Neural crest cell (in vitro differentiated cells): ENCODE data around the gene MAPK1. TPM values are rescaled to one million over a fixed set of nuclear protein-coding genes. Genes with fewer than 3 reads are reported as not detected.

Source experiments
- DNase-seq: peaks from one replicate; pipeline ENCODE4 v3.0.0; 2021; ENCODE audit warnings: low read depth, mixed read lengths, low spot score
- H3K27ac Mint-ChIP-seq: one replicate; pipeline ENCODE4 v1.8.0; 2021; ENCODE audit warnings: mild to moderate bottlenecking, mixed read lengths; ENCODE audit not compliant: unreplicated experiment
- H3K27me3 Mint-ChIP-seq: 2 replicates; pipeline ENCODE4 v1.8.0; 2021; ENCODE audit warnings: low read depth, mild to moderate bottlenecking, mixed read lengths
- H3K36me3 Mint-ChIP-seq: 2 replicates; pipeline ENCODE4 v1.8.0; 2021; ENCODE audit warnings: low read depth, mild to moderate bottlenecking, mixed read lengths
- H3K4me1 Mint-ChIP-seq: 2 replicates; pipeline ENCODE4 v1.8.0; 2021; ENCODE audit warnings: mixed read lengths
- H3K4me3 Mint-ChIP-seq: one replicate; pipeline ENCODE4 v1.8.0; 2021; ENCODE audit warnings: mild to moderate bottlenecking, mixed read lengths
- H3K9me3 Mint-ChIP-seq: 2 replicates; pipeline ENCODE4 v1.8.0; 2021; ENCODE audit warnings: mixed read lengths
- total RNA-seq: library from RNA; stranded (reverse); gene quantifications from 2 replicates; pipeline ENCODE4 v1.2.1, GENCODE V29; 2021
- TF ChIP-seq, protein P1 (sequence below): fragments of 200-600 bp; sonication (generic); conservative IDR thresholded peaks from 2 replicates; pipeline ENCODE4 v1.5.0; 2021; ENCODE audit warnings: antibody characterized with exemption, mild to moderate bottlenecking

Gene MAPK1
- total RNA-seq, 1 donor from 2014 or later = 118 TPM

DNA sequence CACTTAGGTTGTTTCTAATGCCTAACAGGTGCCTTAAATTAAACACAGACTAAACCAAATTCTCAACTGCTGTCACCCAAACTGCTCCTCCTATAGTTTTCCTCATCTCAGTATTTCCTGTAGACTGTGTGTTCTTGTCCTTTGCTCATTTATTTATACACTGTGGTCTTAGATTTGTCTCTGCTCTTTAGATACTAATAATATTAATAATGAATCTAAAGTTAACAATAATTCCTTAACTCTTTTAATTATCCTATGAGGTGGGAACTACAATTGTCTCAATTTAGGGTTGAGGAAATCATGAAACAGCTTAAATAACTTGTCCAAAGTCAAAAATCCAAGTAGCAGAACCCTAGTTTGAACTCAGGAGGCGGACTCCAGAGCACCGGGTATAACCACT lies 88.0 kb downstream of the MAPK1 start:
- TF ChIP-seq, protein P1, sequence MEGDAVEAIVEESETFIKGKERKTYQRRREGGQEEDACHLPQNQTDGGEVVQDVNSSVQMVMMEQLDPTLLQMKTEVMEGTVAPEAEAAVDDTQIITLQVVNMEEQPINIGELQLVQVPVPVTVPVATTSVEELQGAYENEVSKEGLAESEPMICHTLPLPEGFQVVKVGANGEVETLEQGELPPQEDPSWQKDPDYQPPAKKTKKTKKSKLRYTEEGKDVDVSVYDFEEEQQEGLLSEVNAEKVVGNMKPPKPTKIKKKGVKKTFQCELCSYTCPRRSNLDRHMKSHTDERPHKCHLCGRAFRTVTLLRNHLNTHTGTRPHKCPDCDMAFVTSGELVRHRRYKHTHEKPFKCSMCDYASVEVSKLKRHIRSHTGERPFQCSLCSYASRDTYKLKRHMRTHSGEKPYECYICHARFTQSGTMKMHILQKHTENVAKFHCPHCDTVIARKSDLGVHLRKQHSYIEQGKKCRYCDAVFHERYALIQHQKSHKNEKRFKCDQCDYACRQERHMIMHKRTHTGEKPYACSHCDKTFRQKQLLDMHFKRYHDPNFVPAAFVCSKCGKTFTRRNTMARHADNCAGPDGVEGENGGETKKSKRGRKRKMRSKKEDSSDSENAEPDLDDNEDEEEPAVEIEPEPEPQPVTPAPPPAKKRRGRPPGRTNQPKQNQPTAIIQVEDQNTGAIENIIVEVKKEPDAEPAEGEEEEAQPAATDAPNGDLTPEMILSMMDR = no peak
- Mint-ChIP-seq H3K4me1 (peaks cover 7% of the 10 kb centered on the region), H3K27ac (no peak overlapping the region)

DNA sequence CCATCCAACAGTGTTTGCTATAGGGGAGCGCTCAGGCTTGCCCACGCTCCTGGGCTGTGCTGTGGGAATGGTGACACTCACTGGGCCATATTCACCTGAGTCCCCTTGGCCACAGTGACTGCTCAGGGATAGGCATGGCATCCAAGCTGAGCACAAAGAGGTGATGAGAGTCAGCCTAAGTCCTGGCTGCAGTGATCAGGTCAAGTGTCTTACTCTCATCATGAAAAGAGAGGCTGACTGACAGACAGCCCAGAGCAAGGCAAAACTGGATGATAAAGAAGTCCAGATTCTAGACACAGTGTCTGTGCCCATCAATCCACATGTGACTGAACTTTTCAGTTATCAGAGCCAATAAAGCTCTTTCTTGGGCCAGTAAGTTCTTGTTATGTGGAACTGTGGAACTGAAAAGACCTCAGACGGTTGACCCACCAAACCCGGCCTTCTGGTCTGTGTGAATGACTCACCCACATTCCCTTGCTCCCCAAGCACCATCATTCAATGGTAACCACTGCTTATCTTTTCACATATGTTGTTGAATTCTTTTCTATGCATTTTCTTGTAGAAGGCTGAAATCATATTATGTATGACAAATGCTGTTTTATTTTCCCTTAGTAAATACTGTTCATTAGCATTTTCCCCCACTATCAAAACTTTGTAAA lies 88.6 kb downstream of the MAPK1 start:
- Mint-ChIP-seq H3K36me3 (peaks cover 19% of the 10 kb centered on the region), H3K4me1 (peaks cover 11% of the 10 kb centered on the region), H3K27me3 (no peaks in the 10 kb centered on the region), H3K9me3 (no peaks in the 10 kb centered on the region), H3K4me3 (no peak overlapping the region), H3K27ac (peak overlapping the region; percentile 62)
- DNase-seq = no peak
- TF ChIP-seq, protein P1 = no peak

More for the DNA sequence above, 88.0 kb downstream of the MAPK1 start:
- no peak for DNase-seq
- H3K27me3 Mint-ChIP-seq = no peaks in the 10 kb centered on the region
- H3K4me3 Mint-ChIP-seq = no peak overlapping the region
- H3K9me3 Mint-ChIP-seq = no peaks in the 10 kb centered on the region
- peaks cover 19% of the 10 kb centered on the region for H3K36me3 Mint-ChIP-seq

DNA sequence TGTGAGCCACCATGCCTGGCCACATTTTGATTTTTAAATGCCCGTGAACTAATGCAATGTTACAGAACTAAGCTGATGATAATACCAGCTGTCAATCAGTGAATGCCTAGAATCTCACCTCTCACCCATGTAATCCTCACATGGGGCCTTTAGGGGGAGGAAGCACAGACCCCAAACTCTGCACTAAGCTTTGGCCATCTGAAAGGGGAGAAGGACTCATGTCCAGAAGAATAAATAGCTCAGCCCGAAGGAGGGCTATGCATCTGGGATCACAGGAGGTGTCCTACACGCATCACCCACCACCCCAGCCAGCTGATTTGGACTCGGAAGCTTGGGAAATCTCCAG lies 95.8 kb downstream of the MAPK1 start:
- Mint-ChIP-seq H3K36me3 (peaks cover 38% of the 10 kb centered on the region), H3K27me3 (no peaks in the 10 kb centered on the region), H3K9me3 (no peaks in the 10 kb centered on the region), H3K4me1 (peaks cover 14% of the 10 kb centered on the region), H3K27ac (no peak overlapping the region), H3K4me3 (no peak overlapping the region)
- DNase-seq = no peak
- TF ChIP-seq, protein P1 = no peak

- no peaks in the 10 kb centered on the region for H3K27me3 Mint-ChIP-seq
- no peaks in the 10 kb centered on the region for H3K4me1 Mint-ChIP-seq
- TF ChIP-seq, protein P1 = no peak
- H3K4me3 Mint-ChIP-seq = no peak overlapping the region
- H3K36me3 Mint-ChIP-seq = peaks cover 27% of the 10 kb centered on the region
- H3K27ac Mint-ChIP-seq = no peak overlapping the region
- no peak for DNase-seq
- no peaks in the 10 kb centered on the region for H3K9me3 Mint-ChIP-seq
These were observed 99.0 kb downstream of the MAPK1 start for GRCh38 chr22:21768435-21768834.

- no peaks in the 10 kb centered on the region for H3K27me3 Mint-ChIP-seq
- H3K36me3 Mint-ChIP-seq = peaks cover 17% of the 10 kb centered on the region
- no peaks in the 10 kb centered on the region for H3K4me1 Mint-ChIP-seq
- H3K4me3 Mint-ChIP-seq = no peak overlapping the region
- H3K9me3 Mint-ChIP-seq = no peaks in the 10 kb centered on the region
- no peak overlapping the region for H3K27ac Mint-ChIP-seq
- TF ChIP-seq, protein P1 = no peak
- no peak for DNase-seq
These were observed 100.6 kb downstream of the MAPK1 start for GRCh38 chr22:21766691-21767462.
